NCI-H2227 (cell line): ENCODE results near the gene AIDA.

Experiments
- DNase-seq: peaks from one replicate; lab custom pipeline; 2025; ENCODE audit not compliant: unreplicated experiment; lab: John Stamatoyannopoulos, UW

The AIDA gene

GRCh38 chr1:222653178-222653827, 59.0 kb downstream of the AIDA start:
- no peak for DNase-seq

GRCh38 chr1:222652676-222653075, 59.6 kb downstream of the AIDA start:
- no peak for DNase-seq

GRCh38 chr1:222644636-222644980, 67.7 kb downstream of the AIDA start:
- no peak for DNase-seq

GRCh38 chr1:222643938-222644635, 68.2 kb downstream of the AIDA start:
- peak; percentile 99 for DNase-seq

DNA sequence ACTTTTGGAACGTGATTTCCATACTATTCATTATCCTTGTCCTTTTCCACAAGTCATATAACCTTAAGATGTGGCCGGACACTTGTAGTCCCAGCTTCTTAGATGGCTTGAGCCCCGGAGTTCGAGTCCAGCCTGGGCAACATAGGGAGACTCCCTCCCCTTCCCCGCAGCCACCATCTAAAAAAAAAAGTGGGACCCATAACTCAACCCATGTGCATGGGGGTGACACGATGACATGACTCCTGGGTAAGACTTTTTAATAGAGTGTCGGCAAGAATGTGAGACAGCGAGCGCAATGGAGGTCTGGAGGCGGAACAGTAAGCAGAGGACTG, 68.7 kb downstream of the AIDA start:
- DNase-seq, result peak; percentile 77

GRCh38 chr1:222642468-222642867, 69.8 kb downstream of the AIDA start:
- DNase-seq, result no peak

- DNase-seq, result peak; percentile 68
These were observed 70.9 kb downstream of the AIDA start for GRCh38 chr1:222641269-222641948.

GRCh38 chr1:222634180-222635013, 77.9 kb downstream of the AIDA start:
- peak; percentile 95 for DNase-seq

DNA sequence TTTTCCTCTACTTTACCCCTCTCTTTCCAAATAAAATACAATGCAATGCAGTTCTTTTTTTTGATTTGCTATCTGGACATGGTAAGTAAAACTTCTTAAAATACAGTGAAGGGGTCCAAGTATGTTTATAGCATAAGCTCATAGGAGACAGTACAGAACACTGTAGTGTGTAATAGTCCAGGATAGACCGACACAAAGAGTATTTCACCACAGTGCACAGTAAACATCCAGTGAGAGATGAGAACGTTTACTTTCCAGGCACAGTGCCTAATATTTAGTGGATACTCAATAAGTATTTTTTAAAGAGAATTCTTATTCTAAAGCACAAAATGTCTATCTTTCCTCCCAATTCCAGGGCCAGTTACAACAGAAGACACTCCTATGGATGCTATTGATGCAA, 79.5 kb downstream of the AIDA start:
- DNase-seq, result no peak

DNA sequence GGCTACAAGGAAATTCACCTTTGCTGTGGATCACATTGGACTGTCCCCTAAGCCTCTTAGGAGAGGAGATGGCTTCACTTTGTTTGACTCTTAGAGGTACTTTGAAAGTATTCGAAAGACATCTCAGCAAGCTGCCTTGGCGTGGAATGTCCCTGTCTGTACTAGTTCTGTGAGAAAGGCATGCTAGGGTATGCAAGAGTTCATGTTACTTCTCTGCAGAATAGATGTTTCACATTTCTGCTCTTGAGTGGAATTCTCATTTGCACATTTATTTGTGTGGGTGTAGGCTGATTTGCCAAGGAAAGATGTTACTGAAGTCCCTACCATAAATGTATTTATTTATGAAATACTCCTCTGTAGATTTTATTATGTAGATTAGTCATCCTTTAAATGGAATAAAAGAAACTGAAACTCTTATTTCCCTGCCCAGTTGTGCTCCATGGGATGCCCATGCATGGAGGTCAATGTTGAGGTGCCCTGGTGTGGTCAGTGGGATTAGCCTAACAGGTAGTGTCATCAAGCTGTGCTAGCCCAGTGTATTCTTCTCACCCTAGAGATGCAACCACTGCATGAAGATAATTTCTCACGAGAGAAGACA, 80.6 kb downstream of the AIDA start:
- no peak for DNase-seq

DNA sequence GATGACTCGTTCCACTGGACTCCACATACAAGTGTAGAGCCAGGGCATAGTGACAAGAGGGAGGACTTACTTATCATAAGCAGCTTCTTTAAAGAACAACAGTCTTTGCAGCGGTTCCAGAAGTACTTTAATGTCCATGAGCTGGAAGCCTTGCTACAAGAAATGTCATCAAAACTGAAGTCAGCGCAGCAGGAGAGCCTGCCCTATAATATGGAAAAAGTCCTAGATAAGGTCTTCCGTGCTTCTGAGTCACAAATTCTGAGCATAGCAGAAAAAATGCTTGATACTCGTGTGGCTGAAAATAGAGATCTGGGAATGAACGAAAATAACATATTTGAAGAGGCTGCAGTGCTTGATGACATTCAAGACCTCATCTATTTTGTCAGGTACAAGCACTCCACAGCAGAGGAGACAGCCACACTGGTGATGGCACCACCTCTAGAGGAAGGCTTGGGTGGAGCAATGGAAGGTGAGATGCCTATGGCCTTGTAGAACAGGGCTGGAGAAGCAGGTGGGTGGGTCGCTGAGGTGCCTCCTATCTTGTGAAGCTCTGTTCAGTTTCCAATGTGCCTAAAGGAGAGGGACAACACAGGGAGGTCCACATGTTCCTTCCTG, 82.3 kb downstream of the AIDA start:
- DNase-seq, result no peak

GRCh38 chr1:222627232-222627631, 85.1 kb downstream of the AIDA start:
- no peak for DNase-seq

DNA sequence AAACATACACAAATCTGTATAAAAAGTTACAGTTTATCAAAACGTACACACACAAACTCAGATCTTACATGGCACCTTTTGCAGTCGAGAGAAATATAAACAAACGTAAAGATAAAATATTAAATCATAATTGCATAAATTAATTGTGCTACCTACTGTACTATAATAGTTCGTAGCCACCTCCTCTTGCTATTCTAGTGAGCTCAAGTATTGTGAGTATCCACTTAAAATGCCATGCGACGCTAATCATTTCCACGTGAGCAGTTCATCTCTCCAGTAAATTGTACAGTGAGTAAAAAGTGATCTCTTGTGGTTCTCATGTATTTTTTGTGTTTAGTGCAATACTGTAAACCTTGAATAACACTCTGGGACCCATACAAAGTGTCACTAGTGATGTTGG, 88.1 kb downstream of the AIDA start:
- no peak for DNase-seq

DNA sequence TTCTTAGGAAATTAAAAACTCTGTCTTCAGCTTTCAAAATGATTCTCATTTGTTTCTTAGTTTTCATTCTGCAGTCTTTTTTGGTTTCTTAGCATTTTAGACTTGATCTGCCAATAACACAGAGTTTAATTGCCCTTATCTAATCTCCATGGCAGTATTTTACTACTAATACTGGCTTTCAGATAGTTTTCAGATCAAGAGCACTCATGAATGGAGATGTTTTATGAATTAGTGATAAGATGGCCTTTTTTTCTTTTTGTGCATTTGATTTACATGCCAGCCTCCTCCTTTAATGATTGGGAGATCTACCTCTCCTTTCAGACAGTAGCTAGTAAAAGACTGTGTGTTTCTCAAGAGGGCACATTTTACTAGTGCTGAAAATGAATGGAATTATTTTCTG, 88.8 kb downstream of the AIDA start:
- DNase-seq, result no peak

DNA sequence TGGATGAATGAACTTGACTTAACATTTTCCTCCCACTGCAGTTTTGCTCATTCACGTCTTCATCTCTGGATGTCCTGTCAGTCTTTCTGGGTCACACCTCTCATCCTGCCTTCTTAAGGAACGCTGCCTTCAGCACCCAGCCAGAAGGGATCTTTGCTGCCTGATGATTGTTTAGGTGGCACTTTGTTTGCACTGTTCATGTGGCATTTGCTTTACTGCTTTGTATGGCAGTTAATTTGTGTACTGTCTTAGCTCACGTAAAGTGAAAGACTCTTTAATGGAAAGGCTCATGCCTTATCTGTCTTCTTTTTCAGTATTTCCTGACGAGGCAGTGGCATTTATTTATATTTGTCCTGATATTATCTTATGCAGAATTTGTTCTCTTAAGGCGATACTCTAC, 89.5 kb downstream of the AIDA start:
- no peak for DNase-seq

- no peak for DNase-seq
These were observed 91.7 kb downstream of the AIDA start for GRCh38 chr1:222620566-222620965.

GRCh38 chr1:222618880-222619596, 93.3 kb downstream of the AIDA start:
- peak; percentile 45 for DNase-seq
